ENCODE data around the gene IRF1. TPM values are rescaled to one million over a fixed set of nuclear protein-coding genes. Genes with fewer than 3 reads are reported as not detected.

IRF1 gene
- total RNA-seq, 1 donor from 2014 or later: 50.1 TPM

GRCh38 chr5:132458226-132458560 lies 32.4 kb downstream of the IRF1 start:
- H3K27ac Mint-ChIP-seq: peak overlapping the region; percentile 48
- TF ChIP-seq, protein P1, sequence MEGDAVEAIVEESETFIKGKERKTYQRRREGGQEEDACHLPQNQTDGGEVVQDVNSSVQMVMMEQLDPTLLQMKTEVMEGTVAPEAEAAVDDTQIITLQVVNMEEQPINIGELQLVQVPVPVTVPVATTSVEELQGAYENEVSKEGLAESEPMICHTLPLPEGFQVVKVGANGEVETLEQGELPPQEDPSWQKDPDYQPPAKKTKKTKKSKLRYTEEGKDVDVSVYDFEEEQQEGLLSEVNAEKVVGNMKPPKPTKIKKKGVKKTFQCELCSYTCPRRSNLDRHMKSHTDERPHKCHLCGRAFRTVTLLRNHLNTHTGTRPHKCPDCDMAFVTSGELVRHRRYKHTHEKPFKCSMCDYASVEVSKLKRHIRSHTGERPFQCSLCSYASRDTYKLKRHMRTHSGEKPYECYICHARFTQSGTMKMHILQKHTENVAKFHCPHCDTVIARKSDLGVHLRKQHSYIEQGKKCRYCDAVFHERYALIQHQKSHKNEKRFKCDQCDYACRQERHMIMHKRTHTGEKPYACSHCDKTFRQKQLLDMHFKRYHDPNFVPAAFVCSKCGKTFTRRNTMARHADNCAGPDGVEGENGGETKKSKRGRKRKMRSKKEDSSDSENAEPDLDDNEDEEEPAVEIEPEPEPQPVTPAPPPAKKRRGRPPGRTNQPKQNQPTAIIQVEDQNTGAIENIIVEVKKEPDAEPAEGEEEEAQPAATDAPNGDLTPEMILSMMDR (conservative IDR thresholded peaks at IDR 0.05): no peak
- peaks cover 3% of the 10 kb centered on the region for H3K36me3 Mint-ChIP-seq
- no peaks in the 10 kb centered on the region for H3K9me3 Mint-ChIP-seq
- no peak for DNase-seq (ENCODE audit: extremely low spot score, unreplicated experiment)
- H3K4me3 Mint-ChIP-seq: no peak overlapping the region
- H3K4me1 Mint-ChIP-seq (ENCODE audit: unreplicated experiment): peaks cover 28% of the 10 kb centered on the region
- H3K27me3 Mint-ChIP-seq: no peaks in the 10 kb centered on the region

- Mint-ChIP-seq H3K27me3 (no peaks in the 10 kb centered on the region), H3K4me1 (ENCODE audit: unreplicated experiment) (peaks cover 25% of the 10 kb centered on the region), H3K36me3 (peaks cover 3% of the 10 kb centered on the region), H3K9me3 (no peaks in the 10 kb centered on the region), H3K4me3 (no peak overlapping the region), H3K27ac (peak overlapping the region; percentile 48)
- no peak for DNase-seq (ENCODE audit: extremely low spot score, unreplicated experiment)
- TF ChIP-seq, protein P1 (conservative IDR thresholded peaks at IDR 0.05): no peak
Observed at GRCh38 chr5:132457371-132458225, 33.0 kb downstream of the IRF1 start.

DNA sequence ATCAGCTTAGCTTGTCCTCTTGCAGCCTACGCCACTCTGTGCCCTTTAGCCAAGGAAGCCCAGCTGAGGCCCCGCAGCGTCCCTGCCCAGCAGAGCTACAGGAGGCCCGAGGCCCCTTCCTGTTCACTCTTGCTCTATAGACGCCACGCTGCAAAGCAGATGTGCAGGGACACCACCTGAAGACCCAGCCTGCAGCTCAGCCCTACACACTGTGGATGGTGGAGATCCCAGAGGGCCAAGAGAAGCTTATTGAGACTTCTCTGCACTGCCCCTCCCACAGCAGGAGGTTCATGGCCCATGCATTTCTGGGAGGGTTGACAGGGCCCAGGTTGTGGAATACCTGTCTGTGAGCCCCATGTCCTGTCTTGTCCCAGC lies 33.6 kb downstream of the IRF1 start:
- H3K4me3 Mint-ChIP-seq: no peak overlapping the region
- DNase-seq (ENCODE audit: extremely low spot score, unreplicated experiment): no peak
- H3K27me3 Mint-ChIP-seq: no peaks in the 10 kb centered on the region
- H3K36me3 Mint-ChIP-seq: peaks cover 3% of the 10 kb centered on the region
- peak overlapping the region; percentile 21 for H3K27ac Mint-ChIP-seq
- peaks cover 23% of the 10 kb centered on the region for H3K4me1 Mint-ChIP-seq (ENCODE audit: unreplicated experiment)
- TF ChIP-seq, protein P1 (conservative IDR thresholded peaks at IDR 0.05): no peak
- H3K9me3 Mint-ChIP-seq: no peaks in the 10 kb centered on the region

DNA sequence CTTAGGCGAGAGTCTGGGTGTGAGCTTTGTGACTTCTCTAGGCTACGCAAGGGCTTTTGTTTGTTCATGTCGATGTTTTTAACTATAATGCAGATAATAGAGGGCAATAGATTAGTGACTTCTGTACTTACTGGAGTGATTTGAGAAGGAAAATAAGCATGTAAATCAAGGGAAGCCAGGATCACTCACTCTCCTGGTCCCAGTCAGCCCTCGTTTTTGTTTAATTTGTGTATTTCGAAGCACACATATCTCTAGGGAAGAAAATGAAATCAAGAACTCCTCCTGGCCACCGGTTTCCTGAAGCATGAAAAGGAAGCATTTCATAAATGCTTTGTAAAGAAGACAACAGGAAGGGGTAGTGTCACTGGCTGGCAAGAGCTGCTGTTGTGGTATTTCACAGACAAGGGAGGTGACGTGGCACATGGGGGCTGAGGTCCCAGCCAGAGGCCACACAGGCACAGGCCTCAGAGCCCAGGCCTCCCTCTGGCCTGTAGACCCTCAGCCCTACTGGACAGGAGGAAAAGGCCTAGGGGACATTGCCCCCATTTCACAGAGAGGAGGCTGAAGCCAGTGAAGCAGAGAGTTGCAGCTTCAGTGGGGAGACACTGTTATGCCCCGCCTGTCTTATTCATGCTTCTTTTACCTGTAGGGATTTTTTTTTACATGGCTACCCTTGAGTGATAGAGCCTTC lies 34.1 kb downstream of the IRF1 start:
- H3K9me3 Mint-ChIP-seq: no peaks in the 10 kb centered on the region
- H3K27ac Mint-ChIP-seq: peak overlapping the region; percentile 79
- H3K4me1 Mint-ChIP-seq (ENCODE audit: unreplicated experiment): peaks cover 19% of the 10 kb centered on the region
- no peak overlapping the region for H3K4me3 Mint-ChIP-seq
- H3K36me3 Mint-ChIP-seq: peaks cover 3% of the 10 kb centered on the region
- TF ChIP-seq, protein P1 (conservative IDR thresholded peaks at IDR 0.05): no peak
- no peaks in the 10 kb centered on the region for H3K27me3 Mint-ChIP-seq
- DNase-seq (ENCODE audit: extremely low spot score, unreplicated experiment): no peak

DNA sequence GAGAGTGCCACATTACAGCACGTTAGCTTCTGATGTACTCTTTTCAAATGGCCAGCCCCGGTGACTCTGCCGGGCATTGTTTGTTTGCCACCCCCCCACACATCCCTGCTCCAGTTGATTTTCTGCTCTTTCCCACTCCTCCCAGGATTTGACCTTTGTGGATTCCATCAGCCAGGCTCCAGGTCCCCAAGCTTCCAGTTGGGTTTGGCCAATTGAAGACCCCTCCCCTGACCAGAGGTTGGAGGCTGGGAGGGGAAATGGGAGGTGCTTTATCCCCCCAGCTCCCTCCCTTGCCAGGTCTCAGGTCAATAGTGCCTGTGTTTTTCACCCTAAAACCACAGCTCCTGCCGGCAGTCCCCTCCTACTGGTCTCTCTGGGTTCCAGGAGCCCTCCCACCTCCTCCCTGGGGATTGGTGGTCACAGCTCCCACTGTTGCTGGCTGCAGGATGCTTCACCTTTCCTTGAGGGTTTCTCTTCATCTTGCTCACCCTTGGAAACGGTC lies 34.9 kb downstream of the IRF1 start:
- Mint-ChIP-seq H3K4me3 (no peak overlapping the region), H3K27ac (peak overlapping the region; percentile 79), H3K4me1 (ENCODE audit: unreplicated experiment) (peaks cover 17% of the 10 kb centered on the region), H3K9me3 (no peaks in the 10 kb centered on the region), H3K36me3 (no peaks in the 10 kb centered on the region), H3K27me3 (no peaks in the 10 kb centered on the region)
- TF ChIP-seq, protein P1 (conservative IDR thresholded peaks at IDR 0.05): no peak
- no peak for DNase-seq (ENCODE audit: extremely low spot score, unreplicated experiment)
